ENCODE results near the gene YTHDF2. TPM values are rescaled to one million over a fixed set of nuclear protein-coding genes. Genes with fewer than 3 reads are reported as not detected.
"Not testable (repeated sequence)": the region's sequence is repeated elsewhere in the genome, so short reads cannot be mapped to it uniquely, and the experiment has no call there.

The YTHDF2 gene
- total and polyA plus RNA-seq, 2 donors (not counting 1 experiment from before 2014, with no cell fraction given): 26.3 to 58.8 TPM

- no peak for TF ChIP-seq EZH2 (IDR thresholded peaks at IDR 0.05; ENCODE audit: borderline replicate concordance, insufficient read depth, low read depth, low read length, poor library complexity, severe bottlenecking)
- TF ChIP-seq, protein P1, sequence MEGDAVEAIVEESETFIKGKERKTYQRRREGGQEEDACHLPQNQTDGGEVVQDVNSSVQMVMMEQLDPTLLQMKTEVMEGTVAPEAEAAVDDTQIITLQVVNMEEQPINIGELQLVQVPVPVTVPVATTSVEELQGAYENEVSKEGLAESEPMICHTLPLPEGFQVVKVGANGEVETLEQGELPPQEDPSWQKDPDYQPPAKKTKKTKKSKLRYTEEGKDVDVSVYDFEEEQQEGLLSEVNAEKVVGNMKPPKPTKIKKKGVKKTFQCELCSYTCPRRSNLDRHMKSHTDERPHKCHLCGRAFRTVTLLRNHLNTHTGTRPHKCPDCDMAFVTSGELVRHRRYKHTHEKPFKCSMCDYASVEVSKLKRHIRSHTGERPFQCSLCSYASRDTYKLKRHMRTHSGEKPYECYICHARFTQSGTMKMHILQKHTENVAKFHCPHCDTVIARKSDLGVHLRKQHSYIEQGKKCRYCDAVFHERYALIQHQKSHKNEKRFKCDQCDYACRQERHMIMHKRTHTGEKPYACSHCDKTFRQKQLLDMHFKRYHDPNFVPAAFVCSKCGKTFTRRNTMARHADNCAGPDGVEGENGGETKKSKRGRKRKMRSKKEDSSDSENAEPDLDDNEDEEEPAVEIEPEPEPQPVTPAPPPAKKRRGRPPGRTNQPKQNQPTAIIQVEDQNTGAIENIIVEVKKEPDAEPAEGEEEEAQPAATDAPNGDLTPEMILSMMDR (IDR thresholded peaks at IDR 0.05): no peak
- Mint-ChIP-seq H3K27ac (no peak overlapping the region), H3K4me3 (no peak overlapping the region), H3K9me3 (ENCODE audit: insufficient read depth) (no peaks in the 10 kb centered on the region), H3K4me1 (no peaks in the 10 kb centered on the region), H3K27me3 (peaks cover 17% of the 10 kb centered on the region)
- no CpG with 5 or more reads among the region's 1 CpG for WGBS (ENCODE audit: insufficient coverage)
- Histone ChIP-seq H3K9me3 (ENCODE audit: control extremely low read depth in 1 of 3, control insufficient read depth in 2 of 3, insufficient read depth in 1 of 3, low read length in 2 of 3) (no peaks in the 10 kb centered on the region), H3K9ac (ENCODE audit: low read length) (no peak overlapping the region), H3K4me3 (ENCODE audit: control extremely low read depth in 1 of 5, extremely low read depth in 1 of 5, insufficient read depth in 1 of 5, low read depth in 2 of 5, low read length in 4 of 5) (no peak overlapping the region), H3K27ac (ENCODE audit: low read length in 2 of 2) (no peak overlapping the region), H4K20me1 (ENCODE audit: control insufficient read depth, insufficient read depth, low read length, poor library complexity, severe bottlenecking) (no peaks in the 10 kb centered on the region), H3K4me1 (ENCODE audit: control insufficient read depth in 2 of 2, insufficient read depth in 2 of 2, low read length in 2 of 2) (no peaks in the 10 kb centered on the region), H2AFZ (ENCODE audit: insufficient read depth, low read depth, low read length, poor library complexity, severe bottlenecking) (no peak overlapping the region), H3K36me3 (replicated peaks in 1 of 2; ENCODE audit: control extremely low read depth in 1 of 2, control insufficient read depth in 1 of 2, extremely low read depth in 1 of 2, insufficient read depth in 2 of 2, low read length in 1 of 2) (no peaks in the 10 kb centered on the region), H3K27me3 (replicated peaks in 1 of 4; ENCODE audit: control extremely low read depth in 1 of 4, control insufficient read depth in 3 of 4, insufficient read depth in 4 of 4, low read length in 3 of 4) (no peaks in the 10 kb centered on the region), H3K4me2 (replicated peaks; ENCODE audit: low read depth, low read length, poor library complexity, severe bottlenecking) (no peak overlapping the region), H3K79me2 (ENCODE audit: control insufficient read depth, insufficient read depth, low read length) (no peaks in the 10 kb centered on the region)
- ChIA-PET POLR2A (interaction anchor here (0.7 kb wide), 2 partner anchors 83 to 400 kb away, joined by 3 read pairs; no protein-coding TSS in a partner anchor), CTCF (interaction anchor here (0.7 to 4.1 kb wide), 5 partner anchors 39 to 421 kb away, joined by 3 to 20 read pairs (median 4); no protein-coding TSS in a partner anchor)
- ATAC-seq (ENCODE audit: low read depth): no peak
- intact Hi-C loops (cut with micrococcal nuclease): no loop called here
- no peak for DNase-seq
These were observed 55.9 kb downstream of the YTHDF2 start for GRCh38 chr1:28792644-28793121.

DNA sequence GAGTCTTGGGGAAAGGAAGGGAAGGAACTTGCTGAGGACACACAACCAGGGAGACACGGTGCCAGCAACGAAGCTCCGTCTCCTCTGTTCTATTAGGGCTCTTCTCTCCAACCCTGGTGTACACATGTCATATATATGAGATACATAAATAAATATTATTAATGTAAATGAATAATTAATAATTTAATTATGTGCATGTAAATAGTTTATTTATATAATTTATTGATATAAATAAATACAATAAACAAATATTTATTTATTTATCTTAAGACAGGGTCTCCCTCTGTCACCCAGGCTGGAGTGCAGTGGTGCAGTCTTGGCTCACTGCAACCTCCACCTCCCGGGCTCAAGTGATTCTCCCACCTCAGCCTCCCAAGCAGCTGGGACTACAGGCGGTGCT, 57.8 kb downstream of the YTHDF2 start:
- ATAC-seq (ENCODE audit: low read depth); H3K79me2 ChIP-seq (ENCODE audit: control insufficient read depth, insufficient read depth, low read length); POLR2A ChIA-PET; H3K27ac Mint-ChIP-seq; H3K9ac ChIP-seq (ENCODE audit: low read length); H4K20me1 ChIP-seq (ENCODE audit: control insufficient read depth, insufficient read depth, low read length, poor library complexity, severe bottlenecking); H3K9me3 Mint-ChIP-seq (ENCODE audit: insufficient read depth); DNase-seq; intact Hi-C loops (cut with micrococcal nuclease); H3K4me1 ChIP-seq (ENCODE audit: control insufficient read depth in 2 of 2, insufficient read depth in 2 of 2, low read length in 2 of 2); H2AFZ ChIP-seq (ENCODE audit: insufficient read depth, low read depth, low read length, poor library complexity, severe bottlenecking); H3K4me1 Mint-ChIP-seq; H3K4me3 ChIP-seq (ENCODE audit: control extremely low read depth in 1 of 5, extremely low read depth in 1 of 5, insufficient read depth in 1 of 5, low read depth in 2 of 5, low read length in 4 of 5); H3K27ac ChIP-seq (ENCODE audit: low read length in 2 of 2); H3K27me3 ChIP-seq (replicated peaks in 1 of 4; ENCODE audit: control extremely low read depth in 1 of 4, control insufficient read depth in 3 of 4, insufficient read depth in 4 of 4, low read length in 3 of 4); H3K9me3 ChIP-seq (ENCODE audit: control extremely low read depth in 1 of 3, control insufficient read depth in 2 of 3, insufficient read depth in 1 of 3, low read length in 2 of 3); H3K4me2 ChIP-seq (replicated peaks; ENCODE audit: low read depth, low read length, poor library complexity, severe bottlenecking); H3K36me3 ChIP-seq (replicated peaks in 1 of 2; ENCODE audit: control extremely low read depth in 1 of 2, control insufficient read depth in 1 of 2, extremely low read depth in 1 of 2, insufficient read depth in 2 of 2, low read length in 1 of 2); H3K4me3 Mint-ChIP-seq: not testable (repeated sequence)
- CTCF ChIA-PET: interaction anchor here (0.8 kb wide), 1 partner anchor 241 kb away, joined by 3 read pairs; no protein-coding TSS in a partner anchor
- H3K27me3 Mint-ChIP-seq: peaks cover 26% of the 10 kb centered on the region
- no CpG with 5 or more reads among the region's 5 CpGs for WGBS (ENCODE audit: insufficient coverage)

All from B cell (primary cell).